ENCODE results near the gene KLHL6. TPM values are rescaled to one million over a fixed set of nuclear protein-coding genes. Genes with fewer than 3 reads are reported as not detected.

Gene KLHL6
- total RNA-seq, 1 experiment from 2014 or later: not detected

GRCh38 chr3:183437666-183438564 is 117.6 kb downstream of the KLHL6 start:
- no peak overlapping the region for H3K18ac ChIP-seq (ENCODE audit: insufficient read length, low read depth, low read length)
- no peak overlapping the region for H2BK12ac ChIP-seq (ENCODE audit: insufficient read length, low read depth, low read length)
- H3T11ph ChIP-seq (ENCODE audit: low read length): no peak overlapping the region
- H3K79me1 ChIP-seq (ENCODE audit: insufficient read depth, low read depth, low read length, poor library complexity, severe bottlenecking): no peaks in the 10 kb centered on the region
- H2AFZ ChIP-seq (ENCODE audit: low read length): no peak overlapping the region
- H2AK5ac ChIP-seq (ENCODE audit: insufficient read length, low read length): no peak overlapping the region
- no peak overlapping the region for H3K56ac ChIP-seq (ENCODE audit: insufficient read length, low read depth, low read length)
- H3K27ac ChIP-seq (ENCODE audit: insufficient read length, low read depth, low read length): no peak overlapping the region
- H4K91ac ChIP-seq (ENCODE audit: insufficient read length, low read depth, low read length): no peak overlapping the region
- H2BK120ac ChIP-seq (ENCODE audit: low read depth, low read length, poor library complexity, severe bottlenecking): no peak overlapping the region
- H3K27me3 Mint-ChIP-seq (ENCODE audit: low read depth): peaks cover 19% of the 10 kb centered on the region
- no peak for TF ChIP-seq CTCF (conservative IDR thresholded peaks at IDR 0.05)
- H3K79me2 ChIP-seq (ENCODE audit: insufficient read depth, low read length): no peaks in the 10 kb centered on the region
- H4K20me1 ChIP-seq (ENCODE audit: control insufficient read depth, insufficient read depth, insufficient read length): no peaks in the 10 kb centered on the region
- H3K27ac Mint-ChIP-seq: no peak overlapping the region
- no peak overlapping the region for H3K23ac ChIP-seq (ENCODE audit: insufficient read length, low read depth, low read length)
- H3K9me3 Mint-ChIP-seq: peaks cover 4 to 6% of the 10 kb centered on the region in 2 experiments; a peak in 4 of 5 replicates
- peaks cover 55 to 56% of the 10 kb centered on the region in 2 experiments for H3K4me1 Mint-ChIP-seq
- no peak overlapping the region for H2BK5ac ChIP-seq (ENCODE audit: insufficient read length, low read length)
- no CpG with 5 or more reads among the region's 6 CpGs for WGBS (ENCODE audit: extremely low coverage, insufficient read length, low lambda C conversion rate)
- H2BK15ac ChIP-seq (ENCODE audit: low read depth, low read length): no peak overlapping the region
- H2BK20ac ChIP-seq (ENCODE audit: low read depth, low read length, poor library complexity, severe bottlenecking): no peak overlapping the region
- no peaks in the 10 kb centered on the region for H3K9me3 ChIP-seq (ENCODE audit: control insufficient read depth, low read depth, low read length)
- H3K9ac ChIP-seq (ENCODE audit: extremely low read depth, insufficient read length, low read length): no peak overlapping the region
- no peak overlapping the region for H4K8ac ChIP-seq (replicated peaks; ENCODE audit: insufficient read length, low read depth, low read length)
- peaks cover 0 to 4% (median 0%) of the 10 kb centered on the region in 3 experiments; a peak in 2 of 7 replicates for H3K36me3 Mint-ChIP-seq (ENCODE audit: insufficient read depth in 1 of 3, low read depth in 3 of 3)
- no peaks in the 10 kb centered on the region for H3K27me3 ChIP-seq (ENCODE audit: insufficient read depth, low read length)
- no peak overlapping the region for H4K5ac ChIP-seq (ENCODE audit: insufficient read length, low read depth, low read length)
- H3K23me2 ChIP-seq (ENCODE audit: insufficient read length, low read depth, low read length, poor library complexity, severe bottlenecking): peaks cover 4% of the 10 kb centered on the region
- peaks cover 10% of the 10 kb centered on the region; the same call in 1 of the 2 replicates for H3K4me1 ChIP-seq (ENCODE audit: insufficient read depth, low read length)
- no peak overlapping the region for H3K4me3 Mint-ChIP-seq
- no peak overlapping the region for H3K4ac ChIP-seq (ENCODE audit: low read depth, low read length)
- no peak overlapping the region for H3K14ac ChIP-seq (ENCODE audit: insufficient read depth, low read length)
- no peak for DNase-seq
- no peak overlapping the region for H3K4me2 ChIP-seq (ENCODE audit: insufficient read depth, insufficient read length, low read length)

Other genes starting within 250 kb of the KLHL6 start
- 5.5 and 6.4 TPM in 2 replicates for gene MCF2L2, start 127.1 kb downstream of the KLHL6 start, total RNA-seq (2021)
- gene KLHL24, start 79.9 kb upstream of the KLHL6 start, total RNA-seq (2021): 17.2 and 17.7 TPM in 2 replicates
- gene YEATS2, start 142.1 kb upstream of the KLHL6 start, total RNA-seq (2021): 37.7 and 40.3 TPM in 2 replicates

All from H9 (cell line).